Spinal cord (tissue), 10 donors: ENCODE measurements around the gene CEP44. TPM values are rescaled to one million over a fixed set of nuclear protein-coding genes. Genes with fewer than 3 reads are reported as not detected.
"Not testable (repeated sequence)": the region's sequence is repeated elsewhere in the genome, so short reads cannot be mapped to it uniquely, and the experiment has no call there.

ENCODE experiments used
- DNase-seq, 6 donors: peaks; one replicate each; pipeline versions ENCODE4 v3.0.0 to v3.0.0-alpha.2; 2013 to 2015; ENCODE audit warnings: low spot score in 6 of 6, low read depth in 4 of 6
- H3K27ac ChIP-seq: one replicate; pipeline ENCODE4 v1.5.1; 2013; ENCODE audit warnings: low read depth, low read length, control low read depth
- H3K27me3 ChIP-seq: one replicate; pipeline ENCODE4 v1.6.1; 2013; ENCODE audit warnings: low read length; ENCODE audit not compliant: control insufficient read depth, insufficient read depth
- H3K36me3 ChIP-seq: one replicate; pipeline ENCODE4 v1.6.1; 2013; ENCODE audit warnings: low read length; ENCODE audit not compliant: control insufficient read depth, insufficient read depth
- H3K4me1 ChIP-seq: one replicate; pipeline ENCODE4 v1.6.1; 2013; ENCODE audit warnings: low read length; ENCODE audit not compliant: control insufficient read depth, insufficient read depth
- H3K4me3 ChIP-seq: one replicate; pipeline ENCODE4 v1.5.1; 2013; ENCODE audit warnings: low read depth, low read length, control low read depth
- H3K9me3 ChIP-seq: one replicate; pipeline ENCODE4 v1.6.1; 2013; ENCODE audit warnings: low read length; ENCODE audit not compliant: control insufficient read depth, insufficient read depth
- WGBS: methylation state at CpG from one replicate; pipeline ENCODE4 v1.1.5; 2013; ENCODE audit warnings: missing lambda C conversion rate; ENCODE audit not compliant: insufficient coverage; 5-methylcytosine and 5-hydroxymethylcytosine counted together
- polyA plus RNA-seq, 2 donors: library from polyadenylated mRNA; unstranded; fragments of 120-200 nt; gene quantifications; one replicate each; pipeline ENCODE4 v1.2.1, GENCODE V29; 2013; ENCODE audit not compliant: insufficient read length in 2 of 2
- total RNA-seq, 2 donors: library from RNA; depleted of rRNA in 1 of 2; stranded (reverse); fragments of 120-200 nt in 1 of 2; fragments of >200 nt in 1 of 2; gene quantifications; one replicate each; pipeline versions ENCODE4 v1.2.3 to v1.2.4, GENCODE V29; 2013 to 2014
- donor health status: healthy.

CEP44 gene
- total and polyA plus RNA-seq, 4 donors, result 12.6 to 32.9 (median 16.8) TPM

DNA sequence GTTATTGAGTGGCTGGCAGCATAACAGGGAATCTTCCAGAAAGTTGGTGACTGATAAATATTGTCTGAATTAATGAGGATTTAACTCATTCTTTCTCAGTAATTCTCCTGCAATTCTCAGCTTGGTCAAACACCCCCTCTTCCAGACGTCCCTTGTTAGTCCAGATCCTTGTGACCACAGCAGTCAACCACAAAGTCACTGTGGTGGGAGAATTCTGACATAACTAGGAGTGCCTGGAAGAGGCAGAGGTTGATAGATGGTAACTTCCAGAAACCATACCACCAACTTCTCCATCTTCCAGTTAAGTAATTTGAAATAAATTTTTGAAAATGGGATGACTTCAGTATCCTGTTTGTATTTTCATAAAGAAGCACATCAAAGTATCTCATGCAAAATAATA lies 90.1 kb downstream of the CEP44 start:
- Histone ChIP-seq H3K4me3 (no peak overlapping the region), H3K4me1 (no peaks in the 10 kb centered on the region), H3K27me3 (no peaks in the 10 kb centered on the region), H3K9me3 (no peaks in the 10 kb centered on the region), H3K36me3 (no peaks in the 10 kb centered on the region), H3K27ac (no peak overlapping the region)
- no CpG with 5 or more reads among the region's 1 CpG for WGBS
- DNase-seq, result no peak

DNA sequence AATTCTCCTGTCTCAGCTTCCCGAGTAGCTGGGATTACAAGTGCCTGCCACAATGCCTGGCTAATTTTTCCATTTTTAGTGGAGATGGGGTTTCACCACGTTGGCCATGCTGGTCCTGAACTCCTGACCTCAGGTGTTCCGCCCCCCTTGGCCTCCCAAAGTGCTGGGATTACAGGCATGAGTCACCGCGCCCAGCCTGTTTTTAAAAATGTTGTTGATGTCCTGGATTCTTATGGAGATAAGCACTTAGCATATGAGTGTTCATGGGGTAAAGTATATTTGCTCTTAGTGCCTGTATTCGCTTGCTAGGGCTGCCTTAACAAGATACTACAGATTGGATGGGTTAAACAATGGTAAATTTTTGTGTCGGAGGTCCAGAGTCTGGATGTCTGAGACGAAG lies 91.7 kb downstream of the CEP44 start:
- Histone ChIP-seq H3K27ac (no peak overlapping the region), H3K4me3 (no peak overlapping the region), H3K4me1 (no peaks in the 10 kb centered on the region), H3K27me3 (no peaks in the 10 kb centered on the region), H3K9me3 (no peaks in the 10 kb centered on the region), H3K36me3 (no peaks in the 10 kb centered on the region)
- 76% methylated on average over 8 of the region's 8 CpGs for WGBS
- no peak for DNase-seq

DNA sequence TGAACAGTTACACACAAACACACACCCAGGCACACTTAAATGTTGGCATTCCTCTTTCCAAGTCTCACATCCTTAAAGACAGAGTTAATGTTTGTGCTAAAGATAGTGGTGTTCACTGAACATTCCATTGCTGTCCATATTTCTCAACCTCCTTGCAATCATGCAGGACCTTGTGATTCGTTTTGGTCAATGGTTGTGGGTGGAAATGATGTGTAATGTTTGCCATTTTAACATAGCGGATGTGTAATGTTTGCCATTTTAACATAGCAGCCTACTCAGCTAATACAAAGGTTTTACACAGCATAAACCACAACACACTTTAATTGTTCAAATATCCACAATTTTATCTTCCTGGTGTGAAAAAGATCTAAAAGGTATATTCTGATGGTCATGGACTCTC lies 93.9 kb downstream of the CEP44 start:
- H3K4me3 ChIP-seq, result no peak overlapping the region
- no CpG with 5 or more reads among the region's 2 CpGs for WGBS
- H3K36me3 ChIP-seq, result no peaks in the 10 kb centered on the region
- no peaks in the 10 kb centered on the region for H3K9me3 ChIP-seq
- DNase-seq, result no peak
- H3K27me3 ChIP-seq, result no peaks in the 10 kb centered on the region
- H3K27ac ChIP-seq, result no peak overlapping the region
- no peaks in the 10 kb centered on the region for H3K4me1 ChIP-seq

- H3K36me3 ChIP-seq, result no peaks in the 10 kb centered on the region
Observed at GRCh38 chr4:174378951-174379350, 95.2 kb downstream of the CEP44 start.

GRCh38 chr4:174380206-174380605 lies 96.5 kb downstream of the CEP44 start:
- H3K4me3 ChIP-seq, H3K9me3 ChIP-seq, H3K27ac ChIP-seq, H3K27me3 ChIP-seq, H3K4me1 ChIP-seq, DNase-seq, H3K36me3 ChIP-seq: not testable (repeated sequence)
- WGBS, result 60% methylated on average over 1 of the region's 4 CpGs

More at GRCh38 chr4:174378951-174379350, 95.2 kb downstream of the CEP44 start:
- WGBS, result 100% methylated on average over 2 of the region's 2 CpGs
- Histone ChIP-seq H3K4me1 (no peaks in the 10 kb centered on the region), H3K9me3 (no peaks in the 10 kb centered on the region), H3K27ac (no peak overlapping the region), H3K4me3 (no peak overlapping the region), H3K27me3 (no peaks in the 10 kb centered on the region)
- DNase-seq, result no peak

GRCh38 chr4:174380699-174381439 lies 97.2 kb downstream of the CEP44 start:
- WGBS, result 78% methylated on average over 8 of the region's 9 CpGs
- Histone ChIP-seq H3K27me3 (no peaks in the 10 kb centered on the region), H3K9me3 (no peaks in the 10 kb centered on the region), H3K4me1 (no peaks in the 10 kb centered on the region), H3K27ac (no peak overlapping the region), H3K36me3 (no peaks in the 10 kb centered on the region), H3K4me3 (no peak overlapping the region)
- DNase-seq, result no peak

DNA sequence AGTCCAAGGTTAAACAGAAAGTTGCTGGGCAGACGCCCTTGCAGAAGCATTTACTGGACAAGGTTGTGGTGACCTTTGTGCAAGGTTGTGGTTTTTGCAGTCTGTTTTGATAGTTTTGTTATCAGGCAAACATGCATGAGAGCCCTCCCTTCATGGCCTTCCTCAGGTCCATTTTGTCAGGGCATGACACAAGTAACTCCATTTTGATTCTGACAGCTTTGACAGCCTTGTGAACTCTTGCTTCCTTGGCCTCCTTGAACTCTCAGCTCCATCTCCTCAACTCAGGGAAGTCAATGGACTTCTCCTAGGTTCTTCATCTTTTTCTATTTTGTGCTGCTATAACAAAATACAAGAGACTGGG lies 97.7 kb downstream of the CEP44 start:
- no CpG with 5 or more reads among the region's 1 CpG for WGBS
- no peaks in the 10 kb centered on the region for H3K9me3 ChIP-seq
- H3K27ac ChIP-seq, result no peak overlapping the region
- no peaks in the 10 kb centered on the region for H3K36me3 ChIP-seq
- no peaks in the 10 kb centered on the region for H3K27me3 ChIP-seq
- H3K4me3 ChIP-seq, result no peak overlapping the region
- DNase-seq, result no peak
- no peaks in the 10 kb centered on the region for H3K4me1 ChIP-seq

Other genes starting within 250 kb of the CEP44 start
- gene FBXO8, start 244 bp upstream of the CEP44 start, total RNA-seq, result 10 to 100 TPM; 39.2 to 51.0 TPM
- gene FBXO8, start 244 bp upstream of the CEP44 start, polyA plus RNA-seq, result 10 to 100 TPM; 21.9 to 29.0 TPM
- 10 to 100 TPM in 1 of 2 donors, 1 to 10 TPM in 1; 5.5 to 14.8 TPM for gene HPGD, start 238.6 kb downstream of the CEP44 start, total RNA-seq
- 1 to 10 TPM; 3.5 to 5.9 TPM for gene HPGD, start 238.6 kb downstream of the CEP44 start, polyA plus RNA-seq